Progenitor cell of endocrine pancreas (in vitro differentiated cells): Measurements from ENCODE around the gene CDH8. TPM values are rescaled to one million over a fixed set of nuclear protein-coding genes. Genes with fewer than 3 reads are reported as not detected.

ENCODE experiments used
- DNase-seq: peaks from one replicate; pipeline ENCODE4 v3.0.0; 2021; ENCODE audit warnings: low spot score; ENCODE audit not compliant: unreplicated experiment
- H3K27ac Mint-ChIP-seq: 2 replicates; pipeline ENCODE4 v1.8.0; 2021; ENCODE audit warnings: mild to moderate bottlenecking, moderate library complexity, mixed read lengths
- H3K27me3 Mint-ChIP-seq: 2 replicates; pipeline ENCODE4 v1.8.0; 2021; ENCODE audit warnings: mixed read lengths
- H3K36me3 Mint-ChIP-seq: 2 replicates; pipeline ENCODE4 v1.8.0; 2022; ENCODE audit warnings: mixed read lengths; ENCODE audit not compliant: insufficient read depth
- H3K4me1 Mint-ChIP-seq: 2 replicates; pipeline ENCODE4 v1.8.0; 2021; ENCODE audit warnings: low read depth, mixed read lengths
- H3K4me3 Mint-ChIP-seq: 2 replicates; pipeline ENCODE4 v1.8.0; 2021; ENCODE audit warnings: low read depth, mild to moderate bottlenecking, moderate library complexity, mixed read lengths
- H3K9me3 Mint-ChIP-seq: 2 replicates; pipeline ENCODE4 v1.8.0; 2021; ENCODE audit warnings: low read depth, mixed read lengths
- CTCF ChIP-seq: fragments of 200-600 bp; sonication (generic); IDR thresholded peaks from one replicate; pipeline ENCODE4 v1.5.0; 2021; ENCODE audit warnings: antibody characterized with exemption, mild to moderate bottlenecking; ENCODE audit not compliant: unreplicated experiment
- total RNA-seq: library from RNA; stranded (reverse); gene quantifications from 2 replicates; pipeline ENCODE4 v1.2.1, GENCODE V29; 2021

The CDH8 gene
- total RNA-seq, 1 donor from 2014 or later = 3.1 TPM

GRCh38 chr16:61818850-61819249 is 217.4 kb downstream of the CDH8 start:
- no peaks in the 10 kb centered on the region for H3K9me3 Mint-ChIP-seq
- H3K4me3 Mint-ChIP-seq = no peak overlapping the region
- DNase-seq = no peak
- no peak for TF ChIP-seq CTCF
- H3K36me3 Mint-ChIP-seq = no peaks in the 10 kb centered on the region
- no peak overlapping the region for H3K27ac Mint-ChIP-seq
- H3K27me3 Mint-ChIP-seq = no peaks in the 10 kb centered on the region
- peaks cover 12% of the 10 kb centered on the region for H3K4me1 Mint-ChIP-seq

DNA sequence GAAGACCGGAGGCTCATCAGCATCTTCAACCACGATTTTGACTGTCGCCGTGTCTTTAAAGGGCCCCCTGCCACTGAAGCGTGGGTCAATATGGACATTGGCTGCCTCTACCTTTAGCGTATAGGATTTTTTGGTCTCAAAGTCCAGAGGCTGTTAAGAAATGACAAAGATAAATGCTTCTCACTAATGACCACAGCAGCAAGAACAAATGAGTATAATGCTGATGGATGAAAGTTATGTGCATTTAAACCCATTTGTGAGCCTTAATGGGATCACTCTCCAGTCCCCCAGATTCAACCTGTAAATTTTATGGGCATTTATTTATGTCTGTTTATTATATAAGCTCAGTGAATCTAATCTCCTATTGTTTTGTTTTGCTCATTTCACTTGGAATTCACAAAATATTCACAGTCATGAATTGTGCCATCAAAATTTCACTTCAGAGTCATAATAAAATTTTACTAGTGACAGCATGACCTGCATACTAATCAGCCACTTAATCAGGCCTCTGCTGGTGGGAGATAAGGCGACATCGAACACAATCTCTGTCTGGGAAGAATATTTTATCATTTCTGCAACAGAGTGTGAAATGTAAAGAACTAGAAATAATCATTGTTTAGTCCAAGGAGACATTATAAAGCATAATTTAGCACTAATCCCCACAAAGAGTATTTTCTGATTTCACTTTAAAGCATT is 218.5 kb downstream of the CDH8 start:
- no peaks in the 10 kb centered on the region for H3K27me3 Mint-ChIP-seq
- no peak overlapping the region for H3K27ac Mint-ChIP-seq
- H3K9me3 Mint-ChIP-seq = no peaks in the 10 kb centered on the region
- H3K36me3 Mint-ChIP-seq = no peaks in the 10 kb centered on the region
- no peak overlapping the region for H3K4me3 Mint-ChIP-seq
- peaks cover 12% of the 10 kb centered on the region for H3K4me1 Mint-ChIP-seq
- no peak for TF ChIP-seq CTCF
- no peak for DNase-seq

- Mint-ChIP-seq H3K4me1 (peaks cover 12% of the 10 kb centered on the region), H3K9me3 (no peaks in the 10 kb centered on the region), H3K27me3 (no peaks in the 10 kb centered on the region), H3K27ac (no peak overlapping the region), H3K4me3 (no peak overlapping the region), H3K36me3 (no peaks in the 10 kb centered on the region)
- no peak for DNase-seq
- no peak for TF ChIP-seq CTCF
Observed at GRCh38 chr16:61814726-61815347, 221.4 kb downstream of the CDH8 start.

DNA sequence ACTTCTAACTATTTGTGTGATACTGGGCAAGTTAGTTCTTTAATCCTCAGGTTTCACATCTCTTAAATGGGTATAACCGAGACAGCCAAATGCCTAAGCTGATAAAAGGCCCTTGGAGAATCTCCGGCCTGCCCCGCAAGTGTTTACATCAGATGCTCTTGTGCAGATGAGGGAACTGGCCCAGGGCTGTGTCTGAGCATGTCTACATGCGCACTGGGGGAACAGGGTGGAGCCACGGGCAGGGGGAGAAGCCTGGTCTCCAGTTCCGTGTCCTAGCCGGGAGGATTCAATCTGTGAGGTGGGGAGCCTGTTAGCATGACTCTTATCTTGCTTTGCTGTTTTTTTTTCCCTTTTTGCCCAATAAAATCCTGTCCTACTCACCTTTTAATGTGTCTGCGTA is 222.9 kb downstream of the CDH8 start:
- no peak overlapping the region for H3K4me3 Mint-ChIP-seq
- no peak for DNase-seq
- TF ChIP-seq CTCF = no peak
- H3K27me3 Mint-ChIP-seq = no peaks in the 10 kb centered on the region
- H3K36me3 Mint-ChIP-seq = no peaks in the 10 kb centered on the region
- H3K27ac Mint-ChIP-seq = peak overlapping the region; percentile 48
- H3K4me1 Mint-ChIP-seq = peaks cover 12% of the 10 kb centered on the region
- no peaks in the 10 kb centered on the region for H3K9me3 Mint-ChIP-seq

DNA sequence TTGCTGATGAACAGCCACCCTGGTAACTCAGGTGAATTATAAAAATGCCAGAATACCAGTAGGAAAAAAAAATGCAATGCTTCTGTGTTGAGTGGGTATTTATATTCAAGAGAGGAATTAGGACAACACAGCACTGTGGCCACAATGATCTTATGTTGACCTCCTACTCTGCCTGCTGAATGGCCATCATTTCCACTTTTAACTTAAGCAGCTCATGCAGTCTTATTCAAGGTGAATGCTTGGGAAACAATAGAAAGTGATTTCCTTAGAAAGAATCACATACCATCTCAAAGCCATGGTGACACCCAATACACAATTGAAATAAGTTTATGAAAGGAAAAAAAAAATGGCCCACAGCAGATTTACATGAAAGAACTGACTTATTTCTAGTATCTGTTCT is 224.0 kb downstream of the CDH8 start:
- no peak for DNase-seq
- Mint-ChIP-seq H3K27me3 (no peaks in the 10 kb centered on the region), H3K4me3 (no peak overlapping the region), H3K36me3 (no peaks in the 10 kb centered on the region), H3K9me3 (no peaks in the 10 kb centered on the region), H3K27ac (no peak overlapping the region), H3K4me1 (peaks cover 5% of the 10 kb centered on the region)
- no peak for TF ChIP-seq CTCF
